NOMO-1 treated with dmso at 0.1 percent for 144 hours (cell line): ENCODE measurements around the gene REC8.
A peak's percentile ranks its signal among the peaks of the same experiment; 100 is the strongest.

Experiments
- DNase-seq: peaks from one replicate; lab custom pipeline; 2025; ENCODE audit not compliant: unreplicated experiment; lab: John Stamatoyannopoulos, UW

Gene REC8

GRCh38 chr14:24137529-24138395 is 34.1 kb upstream of the REC8 start:
- no peak for DNase-seq

DNA sequence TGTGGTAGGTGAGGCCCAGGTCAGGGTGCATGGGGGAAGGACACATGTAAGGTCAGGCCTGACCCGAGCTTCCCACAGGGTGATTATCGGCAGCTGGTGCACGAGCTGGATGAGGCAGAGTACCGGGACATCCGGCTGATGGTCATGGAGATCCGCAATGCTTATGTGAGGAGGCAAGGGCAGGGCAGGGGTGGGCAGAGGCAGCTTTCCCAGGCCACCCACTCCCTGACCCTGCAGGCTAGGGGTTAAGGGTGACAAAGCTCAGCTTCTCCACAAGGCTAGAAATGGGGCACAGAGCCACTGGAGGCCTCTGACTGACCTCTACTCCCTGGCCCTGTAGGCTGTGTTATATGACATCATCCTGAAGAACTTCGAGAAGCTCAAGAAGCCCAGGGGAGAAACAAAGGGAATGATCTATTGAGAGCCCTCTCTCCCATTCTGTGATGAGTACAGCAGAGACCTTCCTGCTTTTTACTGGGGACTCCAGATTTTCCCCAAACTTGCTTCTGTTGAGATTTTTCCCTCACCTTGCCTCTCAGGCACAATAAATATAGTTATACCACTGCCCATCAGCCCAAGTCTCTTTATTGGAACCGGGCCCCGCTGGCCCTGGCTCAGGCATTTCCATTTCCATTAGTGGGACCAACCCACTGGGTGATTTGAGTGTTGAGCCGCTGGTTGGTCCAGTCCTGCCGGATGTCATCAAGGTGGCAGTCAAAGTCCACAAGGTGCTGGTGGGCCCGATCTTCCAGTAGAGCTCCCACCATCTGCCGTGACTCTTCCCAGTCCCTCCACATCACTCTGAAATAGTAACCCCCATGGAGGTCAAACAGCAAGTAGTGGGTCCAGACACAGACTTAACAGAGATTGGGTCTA is 33.2 kb upstream of the REC8 start:
- DNase-seq, result no peak

DNA sequence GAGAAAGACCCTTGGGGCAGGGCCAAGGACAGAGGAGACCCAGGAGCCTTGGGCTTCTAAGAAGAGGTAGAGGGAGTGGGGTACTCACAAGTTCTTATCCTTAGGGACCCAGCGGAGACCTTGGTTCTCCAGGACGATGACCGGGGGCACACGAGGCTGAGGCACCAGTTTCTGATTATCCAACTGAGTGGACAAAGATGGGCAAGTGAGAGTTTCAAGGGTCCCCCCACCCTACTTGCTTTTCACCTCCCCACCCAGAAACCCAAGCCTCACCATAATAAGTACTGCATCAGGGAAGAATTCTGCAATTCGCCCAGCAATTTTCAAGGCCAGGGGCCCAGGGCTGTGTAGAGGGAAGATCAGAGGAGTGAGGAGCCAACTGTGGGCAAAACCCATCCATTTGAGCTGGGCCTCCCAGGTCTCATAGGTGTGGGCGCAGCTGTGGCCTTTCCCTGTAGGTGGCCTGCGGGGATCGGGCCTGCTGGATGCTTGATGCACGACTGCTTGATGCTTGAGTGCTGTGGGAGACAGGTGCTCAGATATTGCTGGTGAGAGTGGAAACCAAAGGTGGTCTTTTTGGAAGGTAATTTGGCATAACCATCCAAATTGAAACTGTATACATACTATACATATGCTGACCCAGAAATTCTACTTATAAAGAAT is 32.5 kb upstream of the REC8 start:
- DNase-seq, result no peak

- peak; percentile 98 for DNase-seq
Measured at GRCh38 chr14:24141097-24141880, 30.6 kb upstream of the REC8 start, which contains the start of gene EMC9. Gene EMC9 (minus strand): TSS chr14:24141591. CDS start chr14:24141304, 287 bp downstream.

GRCh38 chr14:24143511-24143910 is 28.4 kb upstream of the REC8 start:
- DNase-seq, result no peak

DNA sequence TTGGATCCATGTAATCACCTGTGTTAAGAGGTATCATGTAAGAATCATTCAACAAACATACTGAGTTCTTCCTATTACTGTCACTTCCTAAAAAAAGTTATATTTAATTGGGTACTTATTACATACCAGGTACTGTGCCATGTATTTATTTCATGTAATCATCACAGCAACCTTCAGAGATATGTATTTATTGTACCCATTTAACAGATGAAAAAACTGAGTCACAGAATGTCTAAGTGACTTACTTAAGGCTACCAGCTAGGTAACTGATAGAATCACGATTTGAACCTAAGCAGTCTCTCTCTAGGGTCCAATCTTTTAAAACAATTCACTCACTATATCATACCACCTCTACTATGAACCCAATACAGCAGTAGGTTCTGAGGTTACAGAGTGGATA is 27.4 kb upstream of the REC8 start:
- no peak for DNase-seq

DNA sequence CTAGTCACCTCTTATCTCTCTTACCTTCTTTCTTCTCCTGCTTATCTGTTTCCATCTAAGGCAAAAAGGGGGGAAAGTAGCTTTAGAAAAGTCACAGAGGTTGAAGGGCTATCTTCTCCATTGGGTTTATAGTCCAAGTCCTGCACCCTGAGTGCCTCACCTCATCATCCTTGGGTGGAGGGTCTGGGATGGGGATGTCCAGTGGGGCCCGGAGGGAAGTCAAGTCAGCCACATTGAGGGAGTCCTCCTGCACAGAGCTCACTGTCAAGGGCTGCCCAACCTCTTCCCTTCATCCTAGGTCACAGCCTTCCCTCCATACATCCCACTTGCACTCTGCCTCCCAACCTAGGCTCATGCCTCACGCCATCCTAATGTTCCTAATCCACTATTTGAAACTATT is 26.7 kb upstream of the REC8 start:
- DNase-seq, result no peak

DNA sequence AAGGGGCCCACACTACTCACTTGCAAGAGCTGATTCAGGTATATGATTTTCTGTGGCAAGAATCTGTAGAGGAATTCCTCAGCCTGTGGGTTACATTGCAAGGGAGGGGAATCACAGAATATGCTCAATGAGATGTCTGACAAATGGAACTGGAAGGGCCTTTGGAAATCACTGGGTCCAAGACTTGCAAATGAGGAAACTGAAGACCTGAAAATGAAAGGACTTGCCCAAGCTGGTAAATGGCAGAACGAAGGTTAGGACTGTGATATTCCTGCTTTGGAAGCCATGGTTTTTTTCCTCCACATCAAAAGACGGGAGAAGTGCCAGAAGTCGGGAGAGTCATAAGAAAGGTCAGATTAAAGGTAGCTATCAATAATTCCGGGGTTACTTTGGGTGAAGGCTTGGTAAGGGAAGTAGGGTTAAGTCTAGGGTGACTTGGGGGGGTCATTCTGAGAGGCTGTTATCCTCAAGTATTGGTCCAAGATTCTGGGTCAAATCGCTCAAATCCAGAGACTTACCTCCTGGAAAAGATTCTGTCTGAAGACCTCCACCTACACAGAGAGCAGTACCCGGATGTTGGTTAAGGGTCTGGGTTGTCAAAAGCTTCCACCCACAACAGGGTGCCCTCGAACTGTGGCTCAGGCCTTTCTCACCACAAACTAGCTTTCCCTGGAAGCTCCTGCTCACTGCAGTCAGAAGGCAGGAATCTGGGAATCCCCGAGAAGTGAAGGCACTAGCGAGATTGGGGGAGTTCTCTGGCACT is 26.0 kb upstream of the REC8 start:
- DNase-seq, result peak; percentile 23

DNA sequence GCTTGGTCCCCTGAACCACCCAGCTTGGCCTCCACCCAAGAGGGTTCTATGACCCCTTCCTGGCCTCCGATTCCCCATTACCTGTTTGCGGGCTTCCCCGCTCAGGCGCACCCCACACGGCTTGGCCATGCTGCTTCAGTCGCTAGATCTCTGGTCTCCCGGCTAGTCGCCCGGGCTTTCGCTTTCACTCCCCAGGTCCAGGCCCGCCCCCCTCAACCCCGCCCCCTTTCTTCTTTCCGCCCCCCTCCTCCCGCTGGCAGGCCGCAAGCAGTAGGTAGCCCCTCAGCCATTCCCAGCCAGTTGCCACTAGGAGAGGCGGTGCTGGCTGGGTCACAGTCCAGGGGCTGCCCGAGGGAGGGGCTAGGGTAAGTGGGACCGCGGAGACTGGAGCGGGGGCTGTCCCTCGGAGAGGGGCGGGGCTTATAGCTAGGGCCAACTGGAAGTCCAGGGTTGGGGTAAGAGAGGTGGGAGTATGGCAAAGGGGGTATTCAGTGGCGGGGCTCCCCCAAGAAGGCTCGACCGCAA is 25.4 kb upstream of the REC8 start, which contains the start of gene PSME2:
PSME2 (minus strand) TSS at position 158 of the 525 bp plus-strand sequence; CDS start at position 129, 29 bp downstream.
- DNase-seq, result peak; percentile 96

GRCh38 chr14:24146978-24147760 is 24.7 kb upstream of the REC8 start, which contains the start of gene RNF31:
Gene RNF31 (plus strand): TSS chr14:24147498. CDS start chr14:24147699, 201 bp downstream.
- DNase-seq, result peak; percentile 98

DNA sequence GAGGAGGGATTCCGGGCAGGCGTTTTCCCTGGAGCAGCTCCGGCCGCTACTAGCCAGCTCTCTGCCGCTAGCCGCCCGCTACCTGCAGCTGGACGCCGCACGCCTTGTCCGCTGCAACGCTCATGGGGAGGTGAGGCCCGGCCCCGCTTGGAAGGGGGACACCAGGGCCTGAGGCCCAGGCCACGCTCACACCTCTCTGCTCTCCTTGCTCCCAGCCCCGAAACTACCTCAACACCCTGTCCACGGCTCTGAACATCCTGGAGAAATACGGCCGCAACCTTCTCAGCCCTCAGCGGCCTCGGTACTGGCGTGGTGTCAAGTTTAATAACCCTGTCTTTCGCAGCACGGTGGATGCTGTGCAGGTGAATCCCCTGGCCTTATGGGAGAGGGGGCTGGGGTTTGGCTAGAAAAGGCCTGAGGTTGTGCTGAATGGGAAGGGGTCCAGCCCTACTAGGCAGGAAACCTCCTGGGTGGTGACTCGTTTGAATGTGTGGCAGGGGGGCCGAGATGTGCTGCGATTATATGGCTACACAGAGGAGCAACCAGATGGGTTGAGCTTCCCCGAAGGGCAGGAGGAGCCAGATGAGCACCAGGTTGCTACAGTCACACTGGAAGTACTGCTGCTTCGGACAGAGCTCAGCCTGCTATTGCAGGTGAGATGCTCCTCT is 24.0 kb upstream of the REC8 start:
- DNase-seq, result no peak

- no peak for DNase-seq
Measured at GRCh38 chr14:24149302-24149969, 22.4 kb upstream of the REC8 start.

GRCh38 chr14:24150061-24150460 is 21.8 kb upstream of the REC8 start:
- no peak for DNase-seq

GRCh38 chr14:24150567-24150966 is 21.3 kb upstream of the REC8 start:
- DNase-seq, result no peak

DNA sequence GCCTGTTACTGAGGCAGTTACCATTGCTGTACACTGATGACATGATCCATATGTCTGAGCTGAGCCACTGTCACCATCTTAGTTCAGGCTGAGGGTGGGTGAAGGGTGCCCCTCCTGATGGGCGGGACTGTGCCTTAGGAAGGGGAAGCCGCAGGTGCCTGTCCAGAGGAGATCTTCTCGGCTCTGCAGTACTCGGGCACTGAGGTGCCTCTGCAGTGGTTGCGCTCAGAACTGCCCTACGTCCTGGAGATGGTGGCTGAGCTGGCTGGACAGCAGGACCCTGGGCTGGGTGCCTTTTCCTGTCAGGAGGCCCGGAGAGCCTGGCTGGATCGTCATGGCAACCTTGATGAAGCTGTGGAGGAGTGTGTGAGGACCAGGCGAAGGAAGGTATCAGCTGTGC is 20.9 kb upstream of the REC8 start:
- DNase-seq, result no peak

DNA sequence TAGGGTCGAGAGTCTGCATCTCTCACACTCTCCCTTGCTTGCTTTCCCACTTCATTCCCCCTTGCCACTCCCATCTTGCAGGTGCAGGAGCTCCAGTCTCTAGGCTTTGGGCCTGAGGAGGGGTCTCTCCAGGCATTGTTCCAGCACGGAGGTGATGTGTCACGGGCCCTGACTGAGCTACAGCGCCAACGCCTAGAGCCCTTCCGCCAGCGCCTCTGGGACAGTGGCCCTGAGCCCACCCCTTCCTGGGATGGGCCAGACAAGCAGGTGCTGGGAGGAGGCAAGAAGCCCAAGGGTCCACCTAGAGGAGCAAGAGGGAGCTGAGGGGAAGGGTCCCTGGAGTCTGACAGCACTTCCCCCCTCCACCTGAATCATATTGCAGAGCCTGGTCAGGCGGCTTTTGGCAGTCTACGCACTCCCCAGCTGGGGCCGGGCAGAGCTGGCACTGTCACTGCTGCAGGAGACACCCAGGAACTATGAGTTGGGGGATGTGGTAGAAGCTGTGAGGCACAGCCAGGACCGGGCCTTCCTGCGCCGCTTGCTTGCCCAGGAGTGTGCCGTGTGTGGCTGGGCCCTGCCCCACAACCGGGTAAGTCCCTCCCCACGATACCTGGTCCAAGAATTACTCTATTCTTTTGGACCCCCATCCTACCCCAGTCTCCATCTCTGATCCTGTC is 20.3 kb upstream of the REC8 start:
- DNase-seq, result no peak

- no peak for DNase-seq
Measured at GRCh38 chr14:24155100-24155499, 16.8 kb upstream of the REC8 start.
